ENCODE measurements around the gene KRT5. TPM values are rescaled to one million over a fixed set of nuclear protein-coding genes. Genes with fewer than 3 reads are reported as not detected.
A peak's percentile ranks its signal among the peaks of the same experiment; 100 is the strongest.

The KRT5 gene
- total and polyA plus RNA-seq, 10 of the 15 experiments (the other 5 are each of a cell fraction or from before 2014, with no cell fraction given) = 1.6 TPM; not detected in 9

DNA sequence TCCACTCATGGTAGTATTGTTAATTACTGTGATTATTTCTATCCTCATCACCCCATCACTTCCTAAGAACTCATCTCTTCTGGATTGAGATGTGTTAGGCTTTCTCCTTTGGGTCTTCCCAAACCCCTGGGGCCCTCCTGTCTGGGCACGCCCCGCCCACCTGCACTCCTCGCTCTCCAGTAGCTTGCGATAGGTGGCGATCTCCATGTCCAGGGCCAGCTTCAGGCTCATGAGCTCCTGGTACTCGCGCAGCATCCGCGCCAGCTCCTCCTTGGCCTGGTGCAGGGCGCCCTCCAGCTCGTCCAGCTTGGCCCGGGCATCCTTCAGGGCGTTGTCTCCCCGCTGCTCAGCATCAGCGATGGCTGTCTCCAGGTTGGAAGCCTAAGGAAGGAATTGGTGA lies 25.9 kb upstream of the KRT5 start (continued):
- TF ChIP-seq ZBTB40 (IDR thresholded peaks at IDR 0.05; ENCODE audit: borderline replicate concordance) = no peak
- TF ChIP-seq MAX (IDR thresholded peaks at IDR 0.05; ENCODE audit: low read depth, low read length) = no peak

- H2AFZ ChIP-seq (ENCODE audit: control insufficient read depth, low read depth, low read length) = no peak overlapping the region
- ATAC-seq = 0 out of 3 replicates have a peak, but pooled peaks have one; percentile 25
- no TSS peak for BruUV-seq (replicated peaks)
- no peaks in the 10 kb centered on the region for H3K9me3 ChIP-seq (replicated peaks; ENCODE audit: control insufficient read depth, insufficient read depth, low read length)
- RAD21 ChIA-PET (ENCODE audit: unreplicated experiment) = interaction anchor here (0.6 kb wide), 1 partner anchor 695 kb away, joined by 3 read pairs; no protein-coding TSS in a partner anchor
- TF ChIP-seq NFYA (IDR thresholded peaks at IDR 0.05; ENCODE audit: borderline replicate concordance, low read depth, low read length) (no peak), ZSCAN29 (IDR thresholded peaks at IDR 0.05) (no peak), E2F4 (IDR thresholded peaks at IDR 0.05; ENCODE audit: low read depth, low read length) (no peak), MAX (IDR thresholded peaks at IDR 0.05; ENCODE audit: low read depth, low read length) (no peak), EED (IDR thresholded peaks at IDR 0.05; ENCODE audit: low read depth) (no peak), CHD1 (IDR thresholded peaks at IDR 0.05; ENCODE audit: low read depth, low read length) (no peak), TCF3 (IDR thresholded peaks at IDR 0.05; ENCODE audit: borderline replicate concordance, insufficient read depth, low read depth, low read length) (no peak), BCL11A (IDR thresholded peaks at IDR 0.05; ENCODE audit: low read depth, low read length) (no peak), SIX5 (IDR thresholded peaks at IDR 0.05; ENCODE audit: low read depth, low read length, severe bottlenecking) (no peak), POU2F2 (IDR thresholded peaks at IDR 0.05; ENCODE audit: borderline replicate concordance, low read depth, low read length) (no peak), GABPA (IDR thresholded peaks at IDR 0.05; ENCODE audit: low read depth) (no peak)
- POLR2A ChIA-PET = no interaction called here
- CTCF ChIA-PET = no interaction called here
- H3K9ac ChIP-seq (ENCODE audit: control insufficient read depth, insufficient read depth, low read length) = no peak overlapping the region
- H3K4me2 ChIP-seq (ENCODE audit: control insufficient read depth, insufficient read depth) = no peak overlapping the region
- no peak for DNase-seq (ENCODE audit: low read depth, low spot score)
- no peaks in the 10 kb centered on the region for H4K20me1 ChIP-seq (ENCODE audit: control insufficient read depth, insufficient read depth)
- intact Hi-C loops (cut with micrococcal nuclease; ENCODE audit: unreplicated experiment) = no loop called here
- SMC1A ChIA-PET (ENCODE audit: uncharacterized antibody, unreplicated experiment) = no interaction called here
- H3K79me2 ChIP-seq (ENCODE audit: control insufficient read depth, insufficient read depth, low read length) = no peaks in the 10 kb centered on the region
- no peaks in the 10 kb centered on the region for H3K4me1 ChIP-seq (ENCODE audit: control insufficient read depth, insufficient read depth, low read length)
- WGBS (ENCODE audit: insufficient coverage, insufficient replicate concordance, low lambda C conversion rate, missing lambda C conversion rate) = 44% methylated on average over 16 of the region's 17 CpGs
- H3K27me3 ChIP-seq (replicated peaks in 1 of 2; ENCODE audit: control insufficient read depth in 2 of 2, insufficient read depth in 2 of 2, low read length in 1 of 2) = peaks cover 0 to 4% of the 10 kb centered on the region in 2 experiments; a peak in 1 of 4 replicates
- no peak overlapping the region for H3K27ac ChIP-seq (ENCODE audit: control insufficient read depth, insufficient read depth)
- H3K36me3 ChIP-seq (ENCODE audit: control insufficient read depth in 2 of 2, insufficient read depth in 2 of 2, low read length in 1 of 2) = no peaks in the 10 kb centered on the region
- in situ Hi-C loops (cut with MboI) = no loop called here
- FAIRE-seq = no peak
- H3K4me3 ChIP-seq = no peak overlapping the region
Observed at GRCh38 chr12:52543985-52544883, 24.0 kb upstream of the KRT5 start.

Data from GM12878 (cell line).